Left lobe of liver (tissue), 2 donors: Measurements from ENCODE around the gene CR2. TPM values are rescaled to one million over a fixed set of nuclear protein-coding genes. Genes with fewer than 3 reads are reported as not detected.
A peak's percentile ranks its signal among the peaks of the same experiment; 100 is the strongest.
"Not testable (repeated sequence)": the region's sequence is repeated elsewhere in the genome, so short reads cannot be mapped to it uniquely, and the experiment has no call there.

Source experiments
- ATAC-seq: fragments of 200-7000 bp; cut with Tn5 transposase; one replicate; pipeline ENCODE4 v1.9.1; 2020; ENCODE audit warnings: mild to moderate bottlenecking, moderate library complexity
- DNase-seq: peaks from one replicate; pipeline ENCODE4 v3.0.0-alpha.2; 2020; ENCODE audit warnings: low spot score
- total RNA-seq: library from RNA; stranded (reverse); gene quantifications from one replicate; pipeline ENCODE4 v1.2.1, GENCODE V29; 2021
- donor health status: DM: no; HTN: no; CAD: no; lungs with moderate emphysema.
- donor health status: DM: no; HTN: yes; CAD: no.

The CR2 gene
- total RNA-seq, 1 donor from 2014 or later = 0.08 TPM

DNA sequence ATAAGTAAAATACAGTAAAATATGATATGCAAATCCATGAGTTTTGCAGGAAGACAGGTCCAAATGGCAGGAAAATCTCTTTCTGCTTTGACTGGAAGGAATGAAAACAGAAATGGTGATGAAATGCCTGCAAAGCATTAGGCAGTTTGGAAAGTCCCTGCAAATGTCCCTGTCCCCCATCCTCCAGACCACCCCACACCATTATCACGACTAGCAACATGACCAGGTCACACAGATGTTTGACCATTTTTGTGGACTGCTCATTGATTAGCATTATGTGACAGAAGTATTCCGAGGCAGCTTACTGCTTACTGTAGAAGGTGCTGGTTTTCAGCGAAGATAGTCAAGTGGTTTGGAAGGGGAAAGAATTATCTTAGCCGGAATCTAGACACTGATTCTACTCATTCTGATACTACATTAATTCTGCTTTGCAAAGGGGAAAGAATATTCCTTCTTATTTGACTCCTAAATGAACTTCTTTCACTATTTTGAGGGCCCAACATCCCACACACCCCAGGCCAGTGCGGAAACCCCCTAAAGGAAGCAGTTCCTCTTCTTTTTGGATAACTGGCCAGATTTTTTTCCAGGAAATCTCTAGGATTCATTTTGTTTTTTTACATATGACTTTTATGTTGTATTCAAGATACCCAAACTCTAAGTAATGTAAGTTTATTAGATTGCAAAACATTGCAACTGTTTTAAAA is 9.5 kb upstream of the CR2 start:
- DNase-seq (no peak), ATAC-seq (no peak)

- DNase-seq (no peak), ATAC-seq (no peak)
Observed at GRCh38 chr1:207453710-207454045, 450 bp upstream of the CR2 start.

DNA sequence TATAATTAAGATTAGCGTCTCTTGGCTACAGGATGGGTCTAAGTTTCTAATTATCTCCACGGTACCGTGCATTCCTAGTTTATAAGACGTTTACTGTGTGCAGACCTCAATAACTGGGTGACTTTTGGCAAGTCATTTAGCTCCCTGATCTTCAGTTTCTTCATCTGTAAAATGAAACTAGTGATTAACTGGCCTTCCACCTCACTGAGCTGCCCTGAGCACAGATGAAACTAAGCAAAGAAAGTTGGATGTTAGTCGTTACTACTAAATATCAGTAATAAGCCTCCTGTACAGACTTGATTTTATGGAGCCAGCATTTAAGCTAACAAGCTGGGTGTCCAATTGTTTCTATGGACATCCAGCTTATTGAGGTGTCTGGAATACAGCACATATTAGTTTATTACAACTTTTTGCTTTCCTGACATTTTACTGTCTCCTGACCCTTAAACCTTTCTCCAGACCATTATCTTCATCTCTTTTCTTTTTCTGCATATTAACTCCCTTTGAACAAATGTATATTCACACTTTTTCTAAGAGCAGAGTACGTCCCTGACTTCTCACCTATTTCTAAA is 1.1 kb downstream of the CR2 start:
- ATAC-seq = no peak

DNA sequence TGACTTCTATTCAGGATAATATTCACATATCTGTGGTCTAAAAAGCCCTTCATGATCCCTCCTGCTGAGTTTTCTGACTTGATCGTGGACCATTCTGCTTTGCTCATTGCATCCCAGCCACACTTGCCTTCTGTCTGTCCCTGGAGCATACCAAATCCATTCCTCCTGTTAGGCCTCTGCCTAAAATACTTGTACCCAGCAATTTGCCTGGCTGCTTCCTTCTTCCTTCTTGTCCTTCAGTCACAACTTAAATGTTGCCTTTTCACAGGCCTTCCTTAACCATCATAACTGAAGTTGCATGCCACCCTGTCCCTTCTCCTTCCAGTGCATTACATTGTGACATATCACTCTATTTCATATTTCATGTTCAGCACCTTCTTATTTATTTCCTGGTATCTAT is 4.3 kb downstream of the CR2 start:
- ATAC-seq = no peak

More for the DNA sequence above, 1.1 kb downstream of the CR2 start:
- no peak for DNase-seq

GRCh38 chr1:207459008-207459407 is 4.9 kb downstream of the CR2 start:
- DNase-seq = no peak
- no peak for ATAC-seq

More for the DNA sequence above, 4.3 kb downstream of the CR2 start:
- no peak for DNase-seq

GRCh38 chr1:207461649-207462048 is 7.5 kb downstream of the CR2 start:
- no peak for DNase-seq
- ATAC-seq = no peak

GRCh38 chr1:207462535-207462934 is 8.4 kb downstream of the CR2 start:
- DNase-seq = no peak
- ATAC-seq = no peak

DNA sequence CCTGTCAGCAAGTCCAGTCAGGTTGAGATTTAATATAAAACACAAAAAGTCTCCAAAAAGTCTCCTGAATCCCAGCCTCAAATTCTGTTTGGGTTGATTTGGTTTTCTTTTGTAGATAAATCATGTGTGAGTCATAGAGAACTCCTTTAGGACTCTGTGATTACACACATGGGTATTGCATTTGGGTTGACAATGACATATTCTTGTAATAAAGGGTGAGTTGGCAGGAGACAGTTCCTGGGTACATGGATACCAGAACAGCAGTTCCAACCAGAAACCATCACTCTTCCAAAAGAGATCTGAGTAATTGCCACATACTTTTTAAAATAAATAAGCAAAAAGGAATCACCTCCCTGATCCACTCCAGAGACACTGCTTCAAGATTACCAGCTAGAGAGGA is 8.9 kb downstream of the CR2 start:
- ATAC-seq (no peak), DNase-seq (no peak)

DNA sequence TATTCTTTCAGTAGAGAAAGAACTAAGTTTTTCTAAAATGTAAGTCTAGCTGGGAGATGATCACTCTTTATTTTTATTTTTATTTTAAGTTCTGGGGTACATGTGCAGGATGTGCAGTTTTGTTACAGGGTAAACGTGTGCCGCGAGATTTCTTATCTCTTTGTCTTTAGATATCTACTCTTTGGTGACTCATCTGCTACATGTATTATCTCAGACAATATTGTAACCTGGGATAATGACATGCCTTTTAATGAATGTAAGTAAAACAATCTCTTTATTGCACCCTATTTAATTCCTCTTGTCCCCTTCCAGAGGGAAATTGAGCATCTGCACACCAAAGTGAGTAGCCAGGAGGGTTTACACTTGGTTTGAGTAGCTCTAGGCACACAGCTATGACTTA is 9.4 kb downstream of the CR2 start:
- DNase-seq (no peak), ATAC-seq (no peak)

- ATAC-seq (no peak), DNase-seq (no peak)
Observed at GRCh38 chr1:207470927-207471326, 16.8 kb downstream of the CR2 start.

DNA sequence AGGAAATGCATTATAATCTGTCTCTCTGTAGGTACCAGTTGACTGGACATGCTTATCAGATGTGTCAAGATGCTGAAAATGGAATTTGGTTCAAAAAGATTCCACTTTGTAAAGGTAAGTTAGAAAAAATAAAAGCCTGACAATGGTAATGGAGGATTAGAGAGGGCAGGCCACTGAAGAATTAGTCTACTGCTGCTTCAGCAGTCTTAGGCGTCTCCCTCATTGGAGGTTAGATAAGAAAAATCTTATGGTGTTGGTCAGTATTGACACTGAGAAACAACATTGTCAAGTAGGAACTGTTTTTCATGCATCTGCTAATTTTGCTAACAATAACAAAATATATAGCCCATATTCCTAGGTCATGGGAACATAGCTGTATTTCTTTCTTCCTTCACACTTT is 20.1 kb downstream of the CR2 start:
- no peak for DNase-seq

GRCh38 chr1:207486198-207486597 is 32.1 kb downstream of the CR2 start:
- ATAC-seq (no peak), DNase-seq (no peak)

More for the DNA sequence above, 20.1 kb downstream of the CR2 start:
- no peak for ATAC-seq

GRCh38 chr1:207487636-207488035 is 33.5 kb downstream of the CR2 start:
- ATAC-seq = no peak

GRCh38 chr1:207493212-207493611 is 39.1 kb downstream of the CR2 start:
- no peak for DNase-seq
- no peak for ATAC-seq

More at GRCh38 chr1:207487636-207488035, 33.5 kb downstream of the CR2 start:
- DNase-seq = no peak

- DNase-seq (no peak), ATAC-seq (no peak)
Observed at GRCh38 chr1:207494171-207494570, 40.0 kb downstream of the CR2 start.

- ATAC-seq, DNase-seq: not testable (repeated sequence)
Observed at GRCh38 chr1:207495281-207495680, 41.2 kb downstream of the CR2 start.

DNA sequence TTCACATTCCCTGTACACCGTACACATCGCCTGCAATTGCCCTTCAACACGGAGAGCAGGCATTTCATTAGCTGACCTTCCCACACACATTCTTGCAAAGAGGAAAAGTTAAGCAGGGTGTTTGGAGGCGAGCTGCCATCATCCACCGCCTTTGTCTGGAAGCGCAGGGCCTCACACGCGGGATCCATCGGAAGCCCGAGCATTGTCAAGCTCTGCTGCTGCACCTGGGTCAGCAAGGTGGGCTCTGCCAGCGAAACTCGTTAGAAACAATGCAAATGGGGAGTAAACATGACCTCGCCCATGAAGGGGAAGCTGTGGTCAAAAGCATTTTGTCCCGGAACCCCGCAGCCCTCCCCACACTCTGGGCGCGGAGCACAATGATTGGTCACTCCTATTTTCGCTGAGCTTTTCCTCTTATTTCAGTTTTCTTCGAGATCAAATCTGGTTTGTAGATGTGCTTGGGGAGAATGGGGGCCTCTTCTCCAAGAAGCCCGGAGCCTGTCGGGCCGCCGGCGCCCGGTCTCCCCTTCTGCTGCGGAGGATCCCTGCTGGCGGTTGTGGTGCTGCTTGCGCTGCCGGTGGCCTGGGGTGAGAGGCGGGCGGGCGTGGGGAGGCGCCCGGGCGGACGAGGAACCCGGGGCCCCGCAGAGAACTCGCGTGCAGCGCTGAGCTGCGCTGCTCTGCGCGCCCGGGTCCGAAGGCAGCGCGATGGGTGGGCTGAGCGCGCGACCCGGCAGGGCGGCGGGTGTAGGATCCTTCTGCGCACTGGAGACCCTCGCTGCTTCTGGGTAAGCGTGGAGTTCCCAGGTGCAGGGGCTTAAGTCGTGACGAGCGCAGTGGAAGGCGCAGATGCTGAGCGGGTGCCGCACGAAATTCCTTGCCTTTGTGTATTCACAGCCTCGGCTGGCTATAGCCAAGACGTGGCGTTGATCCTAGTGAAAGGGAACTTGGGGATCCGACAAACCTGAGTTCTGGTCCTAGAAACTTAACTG is 42.0 kb downstream of the CR2 start, which contains the start of gene CR1:
Gene CR1, plus strand, starts transcription at position 357 of the 992 bp plus-strand sequence. Its CDS starts 111 bp downstream, at position 468.
- DNase-seq = peak; percentile 52
- ATAC-seq = peak; percentile 59

GRCh38 chr1:207497941-207498340 is 43.8 kb downstream of the CR2 start:
- no peak for DNase-seq
- no peak for ATAC-seq

- peak; percentile 67 for DNase-seq
- ATAC-seq = peak; percentile 95
Observed at GRCh38 chr1:207499573-207499972, 45.4 kb downstream of the CR2 start.

GRCh38 chr1:207500306-207500705 is 46.2 kb downstream of the CR2 start:
- DNase-seq = no peak
- no peak for ATAC-seq

DNA sequence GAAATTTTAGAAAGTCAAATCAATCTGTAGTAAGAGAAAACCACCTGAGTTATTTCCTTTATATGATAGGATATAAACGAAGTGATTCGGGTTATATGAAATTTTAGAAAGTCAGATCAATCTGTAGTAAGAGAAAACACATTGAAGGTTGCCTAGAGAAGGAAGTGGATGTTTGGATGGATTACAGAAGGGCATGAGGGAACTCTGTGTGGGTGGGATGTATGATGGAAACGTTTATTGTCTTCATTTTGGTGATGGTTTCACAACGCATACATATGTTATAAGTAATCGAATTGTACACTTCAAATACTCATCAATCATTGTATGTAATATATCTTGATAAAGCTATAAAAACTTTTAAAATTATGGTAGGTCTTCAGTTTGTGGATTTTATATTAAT is 46.9 kb downstream of the CR2 start:
- no peak for DNase-seq
- no peak for ATAC-seq
